Measurements from ENCODE around the gene PECR. TPM values are rescaled to one million over a fixed set of nuclear protein-coding genes. Genes with fewer than 3 reads are reported as not detected.
"Not testable (repeated sequence)": the region's sequence is repeated elsewhere in the genome, so short reads cannot be mapped to it uniquely, and the experiment has no call there.

The PECR gene
- polyA plus RNA-seq, 1 donor: 8.1 TPM

DNA sequence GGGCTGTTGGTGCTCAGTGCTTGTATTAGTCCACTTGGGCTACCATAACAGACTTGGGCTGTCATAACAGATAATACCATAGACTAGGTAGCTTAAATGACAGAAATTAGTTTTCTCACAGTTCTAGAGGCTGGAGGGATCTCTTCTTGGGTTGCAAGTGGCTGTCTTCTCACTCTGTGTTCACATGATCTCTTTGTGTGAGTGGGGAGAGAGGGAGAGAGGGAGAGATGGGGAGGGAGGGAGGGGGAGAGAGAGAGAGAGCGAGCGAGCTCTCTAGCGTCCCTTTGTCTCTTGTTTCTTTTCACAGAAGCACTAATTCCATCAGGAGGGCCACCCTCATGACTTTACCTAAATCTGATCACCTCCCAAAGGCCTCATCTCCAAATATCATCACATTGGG is 23.1 kb upstream of the PECR start:
- no peak for DNase-seq

DNA sequence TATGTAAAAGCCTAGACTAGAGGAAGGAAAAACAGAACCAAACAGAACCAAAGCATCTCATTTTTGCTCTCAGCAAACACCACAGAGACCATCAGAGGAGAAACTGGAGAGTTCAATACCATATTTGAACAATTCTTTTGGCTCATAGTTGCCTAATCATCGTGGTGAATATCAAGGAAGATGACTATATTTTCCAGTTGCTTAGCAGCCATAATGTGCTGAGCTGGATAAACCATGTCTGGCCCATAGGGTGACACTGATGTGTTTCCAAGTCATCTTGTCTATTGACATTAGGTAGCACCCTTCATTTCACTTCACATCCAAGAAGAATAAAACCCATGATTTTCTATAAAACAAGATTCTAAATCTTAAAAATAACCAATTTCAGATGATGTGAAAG is 21.6 kb upstream of the PECR start:
- DNase-seq: no peak

DNA sequence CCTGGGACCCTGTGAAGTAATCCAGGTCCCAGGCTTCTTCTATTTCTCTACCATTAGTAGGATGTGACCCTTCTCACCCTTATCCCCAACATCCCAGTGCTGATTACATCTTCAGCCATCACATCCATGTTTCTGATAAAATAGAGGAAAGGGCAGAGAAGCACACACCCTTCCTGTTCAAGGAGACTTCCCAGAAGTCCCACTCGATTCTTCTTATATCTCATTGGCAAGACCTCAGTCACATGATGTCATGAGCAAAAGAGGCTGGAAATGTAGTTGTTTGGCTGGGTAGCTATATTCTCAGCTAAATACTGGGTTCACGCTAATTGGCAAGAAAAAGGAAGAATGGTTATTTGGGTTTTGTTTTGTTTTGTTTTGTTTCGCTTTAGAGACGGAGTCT is 19.5 kb upstream of the PECR start:
- no peak for DNase-seq

DNA sequence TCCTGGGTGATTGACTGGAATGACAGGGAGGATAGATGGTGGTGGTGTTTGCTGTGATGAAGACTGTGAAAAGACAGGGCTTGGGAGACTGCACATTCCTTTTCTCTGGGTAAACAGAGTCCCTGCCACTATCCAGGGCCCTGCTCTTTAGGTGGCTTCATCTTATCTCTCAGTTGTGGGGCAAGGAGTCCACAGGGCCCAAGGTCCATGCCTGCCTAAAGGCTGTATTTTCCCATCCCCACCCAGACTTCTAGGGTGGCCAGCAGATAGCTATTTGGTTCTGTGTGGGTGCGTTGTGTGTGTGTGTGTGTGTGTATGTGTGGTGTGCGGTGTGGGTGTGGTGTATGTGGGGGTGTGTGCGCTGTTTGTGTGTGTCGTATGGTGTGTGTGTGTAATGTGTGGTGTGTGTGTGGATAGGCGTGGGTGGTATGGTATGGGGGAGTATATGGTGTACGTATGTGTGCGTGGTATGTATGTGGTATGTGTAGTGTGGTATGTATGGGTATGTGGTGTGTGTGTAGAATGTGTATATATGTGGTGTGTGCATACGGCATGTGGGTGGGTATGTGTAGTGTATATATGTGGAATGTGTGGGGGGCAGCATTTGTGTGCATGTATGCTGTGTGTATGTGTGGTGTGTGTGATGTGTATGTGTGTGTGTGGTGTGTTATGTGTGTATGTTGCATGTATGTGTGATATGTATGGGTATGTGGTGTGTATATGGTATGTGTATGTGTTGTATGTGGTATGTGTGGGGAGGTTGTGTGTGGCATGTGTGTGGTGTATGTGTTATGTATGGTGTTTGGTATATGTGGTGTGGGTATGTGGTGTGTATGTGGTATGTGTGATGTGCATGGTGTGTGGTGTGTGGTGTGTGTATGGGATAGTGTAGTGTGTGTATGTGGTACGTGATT is 17.1 kb upstream of the PECR start:
- no peak for DNase-seq

DNA sequence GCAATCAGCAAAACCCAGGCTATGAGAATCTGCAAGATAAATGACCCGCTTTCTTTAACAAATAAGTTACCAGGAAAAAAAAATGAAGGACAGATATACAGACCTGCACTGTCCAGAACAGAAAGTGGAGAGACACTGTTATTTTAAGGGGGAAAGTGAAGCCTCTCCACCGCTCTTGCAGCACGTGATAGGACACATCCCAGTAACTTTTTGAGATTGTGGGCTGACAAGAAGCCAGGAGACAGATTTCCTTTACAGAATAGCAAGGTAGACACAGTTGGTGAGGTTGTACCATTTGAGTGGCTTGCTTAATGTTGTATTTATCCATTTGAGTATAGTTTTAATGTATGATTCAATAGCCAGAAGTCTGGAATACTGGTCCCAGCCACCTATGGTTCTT is 13.1 kb upstream of the PECR start:
- DNase-seq: no peak

DNA sequence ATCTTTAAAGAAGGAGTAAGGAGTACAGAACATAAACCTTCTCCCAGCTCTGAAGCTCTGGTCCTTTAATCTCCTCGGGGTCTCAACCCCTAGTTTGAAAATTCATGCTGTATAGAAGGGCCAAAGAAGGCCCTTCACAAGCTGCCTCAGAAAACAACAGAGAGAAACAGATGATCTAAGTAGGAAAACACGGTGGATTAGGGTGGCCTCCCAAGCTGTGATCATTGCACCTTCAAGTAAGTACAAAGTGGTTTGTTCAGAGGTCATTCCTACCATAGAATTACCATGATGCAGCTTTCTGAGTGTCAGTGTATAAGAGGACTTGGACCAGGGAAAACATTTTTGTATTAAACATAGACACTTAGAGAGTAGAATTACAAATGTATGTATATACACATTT is 11.0 kb upstream of the PECR start:
- no peak for DNase-seq

DNA sequence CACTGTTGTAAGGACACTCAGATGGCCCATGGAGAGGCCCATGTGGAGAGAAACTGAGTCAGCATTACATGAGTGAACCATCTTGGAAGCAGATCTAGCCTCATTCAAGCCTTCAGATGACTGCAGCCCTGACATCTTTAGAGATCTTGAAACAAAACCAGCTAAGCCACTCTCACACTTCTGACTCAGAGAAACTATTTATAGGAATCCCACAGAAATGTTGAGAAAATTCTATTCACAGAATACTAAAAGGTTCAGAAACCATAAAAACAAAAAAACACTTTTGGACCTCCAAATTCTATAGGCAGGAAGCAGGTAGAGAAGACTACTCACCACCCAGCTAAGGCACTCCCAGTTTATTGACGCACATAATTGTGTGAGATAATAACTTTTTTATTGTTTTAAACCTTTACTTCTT is 8.8 kb upstream of the PECR start:
- no peak for DNase-seq

DNA sequence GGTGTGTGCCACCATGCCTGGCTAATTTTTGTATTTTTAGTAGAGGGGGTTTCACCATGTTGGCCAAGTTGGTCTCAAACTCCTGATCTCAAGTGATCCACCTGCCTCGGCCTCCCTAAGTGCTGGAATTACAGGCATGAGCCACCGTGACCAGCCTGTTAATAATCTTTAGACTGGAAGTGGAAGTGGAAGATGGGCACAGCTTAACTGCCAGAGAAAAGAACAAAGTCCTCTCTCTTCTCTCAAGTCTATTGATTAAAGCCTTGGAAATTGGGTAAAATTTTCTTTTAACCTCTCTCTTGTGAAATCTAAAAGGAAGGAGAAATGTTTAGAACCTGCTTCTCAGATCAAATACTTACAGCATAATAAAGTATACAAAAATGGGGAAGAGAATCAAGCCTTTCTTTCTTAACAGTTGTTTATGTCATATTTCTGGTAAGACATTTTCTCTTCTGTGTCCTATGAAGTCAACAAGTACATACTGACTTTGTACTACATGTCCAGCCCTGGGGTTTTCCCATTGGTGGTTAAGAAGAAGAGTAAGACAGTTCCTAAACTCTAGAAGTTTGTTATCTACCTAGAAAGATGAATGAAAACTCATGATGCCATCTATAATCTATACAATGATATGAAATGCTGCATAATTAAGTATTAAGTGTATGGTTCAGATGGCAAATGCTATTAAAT is 4.7 kb upstream of the PECR start:
- no peak for DNase-seq

DNA sequence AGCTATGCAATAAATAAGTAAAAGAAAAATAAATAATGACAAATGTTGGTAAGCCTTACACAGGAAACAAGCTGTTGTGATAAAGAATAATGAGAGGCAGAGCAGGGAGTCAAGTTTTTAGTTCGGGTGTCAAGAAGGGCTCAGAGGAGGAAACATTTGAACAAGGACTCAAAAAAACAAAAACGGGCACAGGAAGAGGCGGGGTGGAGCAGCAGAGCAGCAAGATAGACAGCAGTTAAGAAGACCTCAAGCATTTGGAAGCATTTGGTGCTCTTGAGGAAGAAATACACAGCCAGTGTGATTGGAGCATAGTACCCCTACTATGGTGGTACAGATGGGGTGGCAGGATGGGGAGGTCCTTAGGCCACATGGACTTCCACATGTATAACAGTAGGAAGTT is 2.9 kb upstream of the PECR start:
- no peak for DNase-seq

DNA sequence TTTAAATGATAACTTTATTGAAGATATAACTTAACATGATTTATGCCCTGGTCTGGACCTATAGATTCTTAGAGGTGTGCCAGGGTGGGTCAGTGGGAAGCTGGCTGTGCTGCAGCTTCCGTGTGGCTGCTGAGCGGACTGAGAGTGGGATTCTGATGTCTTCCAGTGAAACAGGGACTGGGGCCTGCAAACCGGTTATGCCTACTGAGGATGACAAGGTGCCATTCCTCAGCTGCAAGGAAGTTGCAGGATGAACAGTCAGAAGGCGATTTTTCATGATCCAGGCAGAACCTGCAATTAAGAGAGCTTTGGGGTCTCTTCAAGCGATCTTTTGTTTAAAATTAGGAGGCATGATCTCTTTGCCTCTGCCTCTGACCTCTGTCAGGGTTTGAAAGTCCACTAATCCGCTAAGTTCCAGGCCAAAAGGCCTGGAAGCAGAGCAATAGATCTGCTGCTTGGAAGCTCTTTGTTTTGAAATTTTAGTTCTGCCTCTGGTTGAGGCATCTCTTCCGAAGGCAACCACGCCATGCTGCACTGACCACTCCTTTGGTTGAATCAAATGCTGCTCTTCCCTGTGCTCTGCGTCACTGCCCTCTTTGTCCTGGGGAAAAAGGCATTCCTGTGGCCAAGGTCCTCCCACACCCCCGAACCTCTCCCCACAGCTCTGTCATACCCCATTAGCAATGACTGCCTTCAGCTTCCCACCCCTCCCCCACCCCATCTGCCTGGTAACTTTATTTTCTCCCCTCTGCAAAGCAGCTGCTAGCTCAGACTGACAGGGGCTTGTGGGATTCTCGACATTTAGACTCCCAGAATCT is 2.1 kb upstream of the PECR start:
- DNase-seq: no peak

DNA sequence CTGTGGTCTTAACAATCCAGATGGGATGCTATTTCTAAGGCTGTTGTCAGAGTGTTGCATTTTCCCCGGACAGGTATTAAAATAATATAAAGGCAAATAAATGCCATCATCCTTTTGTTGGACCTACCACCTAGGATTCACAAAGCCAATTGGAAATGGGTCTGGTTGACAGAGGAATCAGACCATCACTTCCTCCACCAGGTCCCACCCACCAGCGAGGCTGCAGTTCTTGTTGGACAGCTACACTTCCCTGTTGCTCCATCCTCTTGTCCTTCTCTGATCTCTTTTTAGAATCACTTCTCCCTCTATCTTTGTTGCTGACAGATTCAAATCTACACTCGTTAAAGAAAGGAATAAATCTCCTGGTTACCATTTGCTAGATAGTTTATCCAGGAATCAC is 1.2 kb upstream of the PECR start:
- no peak for DNase-seq

DNA sequence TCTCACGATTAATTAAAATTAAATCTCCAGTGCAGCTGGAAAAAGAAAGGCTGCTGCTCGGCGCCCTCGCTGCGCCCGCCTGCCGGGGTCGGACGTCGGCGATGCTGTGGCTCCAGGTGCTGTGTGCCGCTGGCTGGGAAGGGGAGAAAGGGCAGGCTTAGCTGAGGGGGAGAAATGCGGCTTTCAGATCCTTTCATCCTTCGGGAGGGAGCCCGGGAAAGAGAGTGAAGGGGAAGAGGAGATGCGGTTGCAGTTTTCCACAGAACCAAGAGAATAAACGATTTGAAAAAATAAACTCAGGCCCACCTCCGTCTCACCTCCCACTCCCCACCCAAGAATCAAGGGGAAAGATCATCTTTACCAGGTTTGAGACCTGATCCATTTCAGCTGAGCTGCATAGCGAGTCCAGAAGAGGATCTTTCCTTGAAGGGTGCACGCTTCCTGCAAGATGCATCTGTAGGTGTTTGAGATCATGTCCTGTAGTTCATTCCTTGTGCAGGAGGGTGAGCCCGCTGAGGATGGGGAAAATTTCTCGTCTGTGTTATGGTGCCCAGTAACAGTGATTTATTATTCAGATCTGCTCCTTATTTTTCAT is 605 bp upstream of the PECR start:
- DNase-seq: no peak

DNA sequence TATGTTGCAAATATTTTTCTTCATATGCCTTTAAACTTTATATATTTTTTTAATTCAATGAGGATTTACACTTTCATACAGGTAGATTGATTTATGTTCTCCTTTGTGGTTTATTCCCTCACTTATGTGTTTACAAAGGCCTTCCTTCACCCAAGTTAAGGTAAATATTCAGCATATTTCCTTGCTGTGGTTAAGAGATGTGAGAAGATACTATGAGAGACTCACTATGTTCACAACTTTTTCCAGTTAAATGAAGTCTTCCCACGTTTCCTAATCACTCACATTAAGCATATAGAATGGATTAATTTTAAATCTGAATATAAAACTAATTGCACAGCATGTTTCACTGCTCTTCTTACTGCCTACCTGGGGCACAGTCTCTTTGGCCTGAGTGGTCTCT is 597 bp downstream of the PECR start:
- DNase-seq: no peak

DNA sequence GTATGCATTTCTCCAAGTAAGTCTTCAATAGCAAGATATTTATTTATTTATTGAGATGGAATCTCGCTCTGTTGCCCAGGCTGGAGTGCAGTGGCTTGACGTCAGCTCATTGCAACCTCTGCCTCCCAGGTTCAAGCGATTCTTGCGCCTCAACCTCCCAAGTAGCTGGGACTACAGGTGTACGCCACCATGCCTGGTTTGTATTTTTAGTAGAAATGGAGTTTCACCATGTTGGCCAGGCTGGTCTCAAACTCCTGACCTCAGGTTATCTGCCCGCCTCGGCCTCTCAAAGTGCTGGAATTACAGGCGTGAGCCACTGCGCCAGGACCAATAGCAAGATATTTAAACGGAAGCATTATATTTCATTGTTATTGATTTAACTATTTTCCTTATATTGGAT is 1.6 kb downstream of the PECR start:
- DNase-seq: not testable (repeated sequence)

DNA sequence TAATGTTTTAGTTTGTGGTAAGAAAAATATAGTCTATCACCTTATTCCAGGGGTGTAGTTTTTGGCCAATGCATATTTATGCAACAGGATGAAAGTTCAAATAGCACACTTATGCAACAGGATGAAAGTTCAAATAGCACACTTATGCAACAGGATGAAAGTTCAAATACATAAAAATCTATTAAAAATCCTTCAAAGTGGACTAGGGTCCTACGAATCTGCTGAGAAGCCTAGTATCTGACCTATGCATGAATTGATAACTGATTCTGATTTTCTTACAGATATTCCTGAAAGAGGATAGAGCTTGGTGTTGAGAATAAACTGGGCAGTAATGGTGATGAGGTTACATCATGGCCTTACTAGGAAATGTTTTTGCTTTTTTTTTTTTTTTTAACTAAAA is 2.8 kb downstream of the PECR start:
- no peak for DNase-seq

DNA sequence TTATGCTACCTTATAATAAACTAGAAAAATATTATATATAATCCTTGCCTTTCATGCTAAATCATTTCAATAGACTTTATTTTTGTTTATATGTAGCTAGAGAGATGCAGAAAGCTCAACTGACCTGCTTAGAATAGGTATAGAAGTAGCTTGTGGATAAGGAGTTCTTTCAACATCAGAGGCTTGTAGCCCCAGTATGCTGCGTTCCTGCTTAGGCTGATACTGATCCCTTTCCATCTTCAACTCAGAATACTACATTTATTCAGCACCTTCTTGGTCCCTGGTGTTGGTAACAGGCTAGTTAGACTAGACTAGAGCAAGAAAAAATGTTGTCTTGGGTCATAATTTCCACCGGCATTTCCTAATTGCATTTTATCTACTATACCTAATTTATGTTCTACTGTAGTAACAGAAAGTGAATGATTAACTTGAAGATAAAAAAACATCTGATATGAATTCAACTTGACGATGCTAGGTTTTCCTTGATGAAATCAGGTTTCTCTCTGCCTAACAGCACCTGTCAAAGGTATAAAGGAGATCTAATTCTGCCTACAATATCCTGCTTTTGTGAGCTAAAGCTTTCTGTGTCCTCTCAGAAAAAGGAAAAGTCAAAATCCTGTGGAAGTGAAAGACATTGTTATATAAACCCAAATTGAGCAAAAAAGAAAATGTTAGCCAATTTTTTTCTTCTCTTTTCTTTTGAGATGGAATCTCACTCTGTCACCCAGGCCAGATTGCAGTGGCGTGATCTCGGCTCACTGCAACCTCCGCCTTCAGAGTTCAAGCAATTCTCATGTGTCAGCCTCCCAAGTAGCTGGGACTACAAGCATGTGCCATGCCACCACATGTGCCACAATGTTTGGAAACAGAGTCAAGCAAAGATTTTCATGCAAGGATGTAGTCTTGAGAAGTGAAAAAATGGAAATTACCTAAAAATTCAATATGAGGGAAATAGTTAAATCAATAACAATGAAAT is 5.8 kb downstream of the PECR start:
- no peak for DNase-seq

DNA sequence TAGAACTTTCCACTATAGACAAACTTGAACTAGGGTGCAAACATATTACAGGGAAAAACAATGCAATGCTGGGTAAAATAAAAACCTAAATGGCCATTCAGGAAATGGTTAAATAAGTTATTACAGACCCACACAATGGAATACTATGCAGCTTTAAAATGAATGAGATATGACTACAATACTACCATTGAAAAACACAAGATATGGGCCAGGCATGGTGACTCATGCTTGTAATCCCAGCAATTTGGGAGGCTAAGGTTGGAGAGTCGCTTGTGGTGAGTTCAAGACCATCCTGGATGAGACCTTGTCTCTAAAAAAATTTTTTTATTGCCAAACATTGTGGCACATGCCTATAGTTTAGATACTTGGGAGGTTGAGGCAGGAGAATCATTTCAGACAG is 6.8 kb downstream of the PECR start:
- no peak for DNase-seq

DNA sequence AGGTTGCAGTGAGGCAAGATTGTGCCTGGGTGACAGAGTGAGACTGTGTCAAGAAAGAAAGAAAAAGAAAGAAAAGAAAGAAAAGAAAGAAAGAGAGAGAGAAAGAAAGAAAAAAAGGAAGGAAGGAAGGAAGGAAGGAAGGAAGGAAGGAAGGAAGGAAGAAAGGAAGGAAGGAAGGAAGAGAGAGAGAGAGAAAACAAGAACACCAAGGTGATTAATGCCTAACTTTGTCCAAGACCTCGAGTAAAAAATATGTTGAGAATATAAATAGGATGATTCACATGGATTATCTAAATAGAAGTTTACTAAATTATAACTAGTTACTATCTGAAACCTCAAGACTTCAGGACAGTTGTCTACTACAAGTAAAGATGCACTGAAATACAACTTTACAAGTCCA is 7.2 kb downstream of the PECR start:
- DNase-seq: no peak

DNA sequence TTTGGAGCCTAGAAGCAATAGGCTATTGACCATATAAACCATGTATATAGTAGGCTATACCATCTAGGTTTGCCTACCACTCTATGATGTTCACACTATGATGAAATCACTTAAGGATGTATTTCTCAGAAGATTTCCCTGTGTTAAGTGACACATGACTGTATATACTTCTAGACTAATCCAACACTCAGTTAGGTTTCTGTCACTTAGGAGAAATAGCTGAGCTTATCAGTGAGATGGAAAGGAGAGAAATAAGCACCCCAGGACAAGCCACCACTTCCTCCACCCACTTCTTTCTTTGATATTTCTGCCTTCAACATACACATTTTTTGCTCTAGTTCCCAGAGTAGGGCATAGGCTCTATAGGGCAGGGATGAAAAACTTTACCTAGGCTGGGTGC is 7.8 kb downstream of the PECR start:
- DNase-seq: no peak

DNA sequence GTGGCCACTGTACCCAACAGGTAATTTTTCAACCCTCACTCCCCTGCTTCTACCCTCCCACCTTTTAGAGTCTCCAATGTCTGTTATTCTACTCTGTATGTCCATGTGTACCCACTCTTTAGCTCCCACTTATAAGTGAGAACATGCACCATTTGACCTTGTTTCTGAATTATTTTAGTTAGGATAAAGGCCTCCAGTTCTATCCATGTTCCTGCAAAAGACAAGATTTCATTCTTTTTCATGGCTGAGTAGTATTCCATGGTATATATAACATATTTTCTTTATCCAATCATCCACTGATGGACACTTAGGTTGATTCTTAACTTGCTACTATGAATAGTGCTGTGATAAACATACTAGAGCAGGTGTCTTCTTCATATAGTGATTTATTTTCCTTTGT is 9.1 kb downstream of the PECR start:
- no peak for DNase-seq

DNA sequence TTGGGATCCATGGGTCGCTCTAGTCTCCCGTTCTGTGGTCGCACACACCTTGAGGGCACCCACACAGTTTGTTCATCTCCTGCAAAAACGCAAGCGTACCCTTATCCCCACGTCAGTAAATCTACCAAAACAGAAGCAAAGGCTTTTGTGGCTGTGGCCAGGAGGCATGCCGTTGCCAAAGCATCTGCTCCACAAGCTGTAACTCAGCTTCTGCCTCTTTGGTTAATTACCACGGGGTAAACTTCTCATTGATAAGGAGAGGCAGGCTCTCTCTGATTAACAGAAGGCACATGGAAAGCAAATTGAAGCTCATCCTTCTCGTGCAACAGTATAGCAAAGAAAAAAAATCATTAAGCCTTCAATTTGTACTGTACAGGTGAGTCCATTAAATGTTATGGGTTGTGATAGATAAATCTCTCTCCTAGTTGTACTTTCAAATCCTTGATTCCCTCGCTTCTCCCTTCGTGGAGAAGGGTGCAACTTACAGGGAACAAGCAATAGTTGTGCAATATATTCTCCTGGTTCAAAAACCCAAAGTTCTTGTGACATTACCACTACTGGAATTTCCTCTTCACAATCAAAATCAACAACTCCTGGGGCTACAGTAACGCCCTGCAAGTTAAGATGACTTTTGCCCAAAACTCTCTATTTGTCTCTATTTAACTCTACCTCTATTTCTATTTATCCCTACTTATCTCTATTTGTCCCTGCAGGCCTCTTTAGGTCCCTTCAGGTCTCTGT is 10.3 kb downstream of the PECR start:
- no peak for DNase-seq
